ENCODE data around the gene AFM. TPM values are rescaled to one million over a fixed set of nuclear protein-coding genes. Genes with fewer than 3 reads are reported as not detected.

Gene AFM
- total and polyA plus RNA-seq, 2 of the 8 experiments (the other 6 are each of a cell fraction or from before 2014, with no cell fraction given) = not detected

DNA sequence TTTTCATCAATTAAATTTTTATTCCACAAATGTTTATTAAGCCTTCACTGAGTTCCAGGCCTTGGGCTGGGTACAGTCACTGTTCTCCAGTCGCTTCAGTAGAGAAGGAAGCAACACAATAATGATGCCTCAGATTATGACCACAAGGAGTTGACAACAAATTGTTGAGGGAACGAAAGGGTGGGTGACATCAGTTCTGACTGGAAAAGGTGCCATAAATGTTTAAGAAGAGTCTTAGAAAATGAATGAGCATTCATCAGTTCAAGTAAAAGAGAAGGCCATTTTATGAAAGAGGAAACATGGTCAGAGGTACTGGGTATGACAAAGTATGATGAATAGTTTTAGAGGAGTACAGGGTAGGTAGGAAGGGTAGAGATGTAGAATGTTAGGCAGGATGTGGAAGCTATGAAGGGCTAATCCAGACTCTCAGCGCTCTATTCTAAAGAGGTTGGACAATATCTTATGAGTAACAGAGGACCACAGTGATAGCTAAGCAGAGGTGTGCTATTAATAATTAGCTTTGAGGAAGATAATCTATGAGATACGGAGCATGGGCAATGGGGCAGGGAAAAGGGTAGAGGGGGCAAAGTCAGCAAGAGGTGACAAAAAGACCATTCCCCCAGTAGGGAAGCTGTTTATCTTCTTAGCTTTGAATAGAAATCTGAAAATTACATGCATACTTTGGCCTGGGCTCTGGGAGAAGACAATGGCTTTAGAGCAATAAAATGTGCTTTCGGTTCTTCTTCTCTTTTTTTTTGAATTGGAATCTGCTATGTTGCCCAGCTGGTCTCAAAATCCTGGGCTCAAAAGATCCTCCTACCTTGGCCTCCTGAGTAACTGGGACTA lies 25.1 kb upstream of the AFM start:
- Histone ChIP-seq H4K20me1 (replicated peaks in 1 of 2; ENCODE audit: control insufficient read depth in 1 of 2, insufficient read depth in 2 of 2, low read length in 2 of 2) (no peaks in the 10 kb centered on the region), H3K36me3 (ENCODE audit: control insufficient read depth in 2 of 4, insufficient read depth in 4 of 4, low read length in 3 of 4) (peaks cover 0 to 2% (median 0%) of the 10 kb centered on the region in 4 experiments; a peak in 2 of 8 replicates), H3K56ac (replicated peaks; ENCODE audit: insufficient read length, low read depth, low read length) (no peak overlapping the region), H2AK5ac (ENCODE audit: low read depth, low read length) (no peak overlapping the region), H2BK15ac (ENCODE audit: low read length) (no peak overlapping the region), H3K27me3 (replicated peaks in 1 of 4; ENCODE audit: control insufficient read depth in 3 of 4, extremely low read depth in 1 of 4, insufficient read depth in 3 of 4, low read length in 3 of 4) (no peaks in the 10 kb centered on the region), H3K4me2 (ENCODE audit: insufficient read depth in 1 of 2, low read depth in 2 of 2, low read length in 2 of 2) (no peak overlapping the region), H2BK120ac (replicated peaks; ENCODE audit: low read depth, low read length) (no peak overlapping the region), H4K8ac (ENCODE audit: extremely low read depth, insufficient read depth, low read length) (no peak overlapping the region), H3K23me2 (ENCODE audit: low read depth, low read length) (no peaks in the 10 kb centered on the region; the same call in 1 of the 2 replicates), H3K18ac (ENCODE audit: extremely low read depth, low read length) (no peak overlapping the region), H3K4ac (replicated peaks; ENCODE audit: insufficient read length, low read depth, low read length) (no peak overlapping the region), H2BK20ac (ENCODE audit: low read length) (no peak overlapping the region), H3K4me1 (replicated peaks in 1 of 4; ENCODE audit: control insufficient read depth in 3 of 4, insufficient read depth in 4 of 4, low read length in 3 of 4) (peaks cover 0 to 16% (median 8%) of the 10 kb centered on the region in 4 experiments; a peak in 5 of 7 replicates), H2AFZ (ENCODE audit: low read length) (no peak overlapping the region), H3K14ac (ENCODE audit: insufficient read length) (no peak overlapping the region), H2BK12ac (ENCODE audit: low read depth, low read length) (no peak overlapping the region), H4K91ac (replicated peaks; ENCODE audit: insufficient read length, low read length) (no peak overlapping the region), H3K27ac (ENCODE audit: low read depth, low read length) (no peak overlapping the region), H3K79me1 (ENCODE audit: low read depth, low read length) (no peaks in the 10 kb centered on the region), H3K9me3 (ENCODE audit: insufficient read depth in 2 of 2, low read depth in 1 of 2, low read length in 1 of 2) (no peaks in the 10 kb centered on the region; a peak in 1 of 4 replicates), H3K9ac (replicated peaks in 1 of 4; ENCODE audit: extremely low read depth in 1 of 4, low read depth in 3 of 4, low read length in 3 of 4) (no peak overlapping the region), H3K4me3 (ENCODE audit: extremely low read depth in 1 of 4, insufficient read depth in 2 of 4, low read depth in 3 of 4, low read length in 4 of 4) (no peak overlapping the region), H2BK5ac (ENCODE audit: low read depth, low read length) (no peak overlapping the region), H4K5ac (ENCODE audit: insufficient read length, low read depth, low read length) (no peak overlapping the region), H3K79me2 (ENCODE audit: control insufficient read depth in 1 of 2, insufficient read depth in 2 of 2, low read length in 2 of 2) (no peaks in the 10 kb centered on the region), H3K23ac (ENCODE audit: insufficient read length) (no peak overlapping the region)
- DNase-seq (ENCODE audit: low read depth in 1 of 2, low spot score in 2 of 2) (no peak), FAIRE-seq (no peak)
- TF ChIP-seq, protein P1, sequence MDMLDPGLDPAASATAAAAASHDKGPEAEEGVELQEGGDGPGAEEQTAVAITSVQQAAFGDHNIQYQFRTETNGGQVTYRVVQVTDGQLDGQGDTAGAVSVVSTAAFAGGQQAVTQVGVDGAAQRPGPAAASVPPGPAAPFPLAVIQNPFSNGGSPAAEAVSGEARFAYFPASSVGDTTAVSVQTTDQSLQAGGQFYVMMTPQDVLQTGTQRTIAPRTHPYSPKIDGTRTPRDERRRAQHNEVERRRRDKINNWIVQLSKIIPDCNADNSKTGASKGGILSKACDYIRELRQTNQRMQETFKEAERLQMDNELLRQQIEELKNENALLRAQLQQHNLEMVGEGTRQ (IDR thresholded peaks at IDR 0.05; ENCODE audit: low read length) = no peak
- TF ChIP-seq ZNF274 (IDR thresholded peaks at IDR 0.05; ENCODE audit: borderline replicate concordance, extremely low read depth, low read length) (no peak), BCL11A (IDR thresholded peaks at IDR 0.05; ENCODE audit: low read depth in 2 of 2, low read length in 2 of 2) (no peak)
- WGBS, 2 experiments (ENCODE audit: extremely low coverage in 1 of 2, insufficient coverage in 1 of 2, insufficient read length in 1 of 2, insufficient replicate concordance in 2 of 2, low coverage in 1 of 2, low lambda C conversion rate in 2 of 2, missing lambda C conversion rate in 1 of 2) = 90% methylated on average over 5 of the region's 5 CpGs; no CpG with 5 or more reads in 1 of the 2 experiments
- ChIA-PET CTCF (ENCODE audit: partially characterized antibody) (interaction anchor here (0.6 to 4.9 kb wide), 5 partner anchors 10 to 446 kb away, joined by 3 to 37 read pairs (median 3); no protein-coding TSS in a partner anchor), POLR2A (ENCODE audit: partially characterized antibody) (no interaction called here)
